ENCODE results near the gene KRTAP2-4.
"Not testable (repeated sequence)": the region's sequence is repeated elsewhere in the genome, so short reads cannot be mapped to it uniquely, and the experiment has no call there.

Gene KRTAP2-4

GRCh38 chr17:41084100-41084856 is 18.6 kb upstream of the KRTAP2-4 start, which contains the start of gene KRTAP4-7:
TSS of gene KRTAP4-7 (plus strand) at chr17:41084150. CDS start at chr17:41084207, 57 bp downstream.
- H3K27ac ChIP-seq (ENCODE audit: insufficient read depth in 1 of 2, low read depth in 1 of 2, low read length in 2 of 2, poor library complexity in 1 of 2, severe bottlenecking in 2 of 2); H3K9me3 ChIP-seq (ENCODE audit: control extremely low read depth in 1 of 5, control insufficient read depth in 4 of 5, insufficient read depth in 2 of 5, low read depth in 1 of 5, low read length in 4 of 5); H3K27me3 ChIP-seq (replicated peaks in 2 of 5; ENCODE audit: control insufficient read depth in 4 of 5, insufficient read depth in 5 of 5, low read length in 4 of 5); CTCF ChIA-PET; H3K4me3 ChIP-seq (ENCODE audit: control insufficient read depth in 1 of 7, extremely low read depth in 1 of 7, insufficient read depth in 4 of 7, low read depth in 2 of 7, low read length in 6 of 7); DNase-seq; H3K36me3 ChIP-seq (ENCODE audit: control insufficient read depth in 4 of 4, insufficient read depth in 4 of 4, low read length in 3 of 4); H3K4me1 ChIP-seq (ENCODE audit: control extremely low read depth in 1 of 4, control insufficient read depth in 4 of 4, insufficient read depth in 4 of 4, low read length in 3 of 4): not testable (repeated sequence)
- WGBS (ENCODE audit: insufficient coverage): 93% methylated on average over 5 of the region's 14 CpGs
- POLR2A ChIA-PET: interaction anchor here (0.6 to 0.7 kb wide), 2 partner anchors 41 to 255 kb away, joined by 3 read pairs; no protein-coding TSS in a partner anchor

- H3K27me3 ChIP-seq (replicated peaks in 2 of 5; ENCODE audit: control insufficient read depth in 4 of 5, insufficient read depth in 5 of 5, low read length in 4 of 5); POLR2A ChIA-PET; H3K4me1 ChIP-seq (ENCODE audit: control extremely low read depth in 1 of 4, control insufficient read depth in 4 of 4, insufficient read depth in 4 of 4, low read length in 3 of 4); H3K4me3 ChIP-seq (ENCODE audit: control insufficient read depth in 1 of 7, extremely low read depth in 1 of 7, insufficient read depth in 4 of 7, low read depth in 2 of 7, low read length in 6 of 7); H3K27ac ChIP-seq (ENCODE audit: insufficient read depth in 1 of 2, low read depth in 1 of 2, low read length in 2 of 2, poor library complexity in 1 of 2, severe bottlenecking in 2 of 2); H3K36me3 ChIP-seq (ENCODE audit: control insufficient read depth in 4 of 4, insufficient read depth in 4 of 4, low read length in 3 of 4); CTCF ChIA-PET; DNase-seq; H3K9me3 ChIP-seq (ENCODE audit: control extremely low read depth in 1 of 5, control insufficient read depth in 4 of 5, insufficient read depth in 2 of 5, low read depth in 1 of 5, low read length in 4 of 5): not testable (repeated sequence)
- WGBS (ENCODE audit: insufficient coverage): no CpG with 5 or more reads among the region's 2 CpGs
Observed at GRCh38 chr17:41083427-41083826, 17.7 kb upstream of the KRTAP2-4 start.

GRCh38 chr17:41082626-41083025 is 16.9 kb upstream of the KRTAP2-4 start:
- 100% methylated on average over 1 of the region's 4 CpGs for WGBS (ENCODE audit: insufficient coverage)
- Histone ChIP-seq H3K36me3 (ENCODE audit: control insufficient read depth in 4 of 4, insufficient read depth in 4 of 4, low read length in 3 of 4) (no peaks in the 10 kb centered on the region), H3K4me3 (ENCODE audit: control insufficient read depth in 1 of 7, extremely low read depth in 1 of 7, insufficient read depth in 4 of 7, low read depth in 2 of 7, low read length in 6 of 7) (no peak overlapping the region), H3K4me1 (ENCODE audit: control extremely low read depth in 1 of 4, control insufficient read depth in 4 of 4, insufficient read depth in 4 of 4, low read length in 3 of 4) (no peaks in the 10 kb centered on the region), H3K27me3 (replicated peaks in 2 of 5; ENCODE audit: control insufficient read depth in 4 of 5, insufficient read depth in 5 of 5, low read length in 4 of 5) (no peaks in the 10 kb centered on the region), H3K27ac (ENCODE audit: insufficient read depth in 1 of 2, low read depth in 1 of 2, low read length in 2 of 2, poor library complexity in 1 of 2, severe bottlenecking in 2 of 2) (no peak overlapping the region), H3K9me3 (ENCODE audit: control extremely low read depth in 1 of 5, control insufficient read depth in 4 of 5, insufficient read depth in 2 of 5, low read depth in 1 of 5, low read length in 4 of 5) (no peaks in the 10 kb centered on the region)
- DNase-seq: no peak
- CTCF ChIA-PET: no interaction called here
- POLR2A ChIA-PET: no interaction called here

GRCh38 chr17:41076788-41077187 is 11.1 kb upstream of the KRTAP2-4 start:
- ChIA-PET POLR2A (no interaction called here), CTCF (no interaction called here)
- H3K27ac ChIP-seq (ENCODE audit: insufficient read depth in 1 of 2, low read depth in 1 of 2, low read length in 2 of 2, poor library complexity in 1 of 2, severe bottlenecking in 2 of 2): no peak overlapping the region
- no peak overlapping the region for H3K4me3 ChIP-seq (ENCODE audit: control insufficient read depth in 1 of 7, extremely low read depth in 1 of 7, insufficient read depth in 4 of 7, low read depth in 2 of 7, low read length in 6 of 7)
- H3K9me3 ChIP-seq (ENCODE audit: control extremely low read depth in 1 of 5, control insufficient read depth in 4 of 5, insufficient read depth in 2 of 5, low read depth in 1 of 5, low read length in 4 of 5): no peaks in the 10 kb centered on the region
- no peaks in the 10 kb centered on the region for H3K4me1 ChIP-seq (ENCODE audit: control extremely low read depth in 1 of 4, control insufficient read depth in 4 of 4, insufficient read depth in 4 of 4, low read length in 3 of 4)
- no peak for DNase-seq
- H3K27me3 ChIP-seq (replicated peaks in 2 of 5; ENCODE audit: control insufficient read depth in 4 of 5, insufficient read depth in 5 of 5, low read length in 4 of 5): no peaks in the 10 kb centered on the region
- H3K36me3 ChIP-seq (ENCODE audit: control insufficient read depth in 4 of 4, insufficient read depth in 4 of 4, low read length in 3 of 4): no peaks in the 10 kb centered on the region

- H3K27ac ChIP-seq (ENCODE audit: insufficient read depth in 1 of 2, low read depth in 1 of 2, low read length in 2 of 2, poor library complexity in 1 of 2, severe bottlenecking in 2 of 2): no peak overlapping the region
- ChIA-PET POLR2A (no interaction called here), CTCF (no interaction called here)
- H3K27me3 ChIP-seq (replicated peaks in 2 of 5; ENCODE audit: control insufficient read depth in 4 of 5, insufficient read depth in 5 of 5, low read length in 4 of 5): no peaks in the 10 kb centered on the region
- no peak overlapping the region for H3K4me3 ChIP-seq (ENCODE audit: control insufficient read depth in 1 of 7, extremely low read depth in 1 of 7, insufficient read depth in 4 of 7, low read depth in 2 of 7, low read length in 6 of 7)
- H3K4me1 ChIP-seq (ENCODE audit: control extremely low read depth in 1 of 4, control insufficient read depth in 4 of 4, insufficient read depth in 4 of 4, low read length in 3 of 4): no peaks in the 10 kb centered on the region
- H3K36me3 ChIP-seq (ENCODE audit: control insufficient read depth in 4 of 4, insufficient read depth in 4 of 4, low read length in 3 of 4): no peaks in the 10 kb centered on the region
- WGBS (ENCODE audit: insufficient coverage): 100% methylated on average over 1 of the region's 2 CpGs
- H3K9me3 ChIP-seq (ENCODE audit: control extremely low read depth in 1 of 5, control insufficient read depth in 4 of 5, insufficient read depth in 2 of 5, low read depth in 1 of 5, low read length in 4 of 5): no peaks in the 10 kb centered on the region
- no peak for DNase-seq
Observed at GRCh38 chr17:41073676-41074075, 8.0 kb upstream of the KRTAP2-4 start.

GRCh38 chr17:41071606-41072360 is 6.1 kb upstream of the KRTAP2-4 start:
- POLR2A ChIA-PET: interaction anchor here (0.6 kb wide), 1 partner anchor 157 kb away, joined by 7 read pairs; no protein-coding TSS in a partner anchor
- Histone ChIP-seq H3K36me3 (ENCODE audit: control insufficient read depth in 4 of 4, insufficient read depth in 4 of 4, low read length in 3 of 4) (no peaks in the 10 kb centered on the region), H3K27ac (ENCODE audit: insufficient read depth in 1 of 2, low read depth in 1 of 2, low read length in 2 of 2, poor library complexity in 1 of 2, severe bottlenecking in 2 of 2) (no peak overlapping the region), H3K9me3 (ENCODE audit: control extremely low read depth in 1 of 5, control insufficient read depth in 4 of 5, insufficient read depth in 2 of 5, low read depth in 1 of 5, low read length in 4 of 5) (no peaks in the 10 kb centered on the region), H3K27me3 (replicated peaks in 2 of 5; ENCODE audit: control insufficient read depth in 4 of 5, insufficient read depth in 5 of 5, low read length in 4 of 5) (no peaks in the 10 kb centered on the region), H3K4me1 (ENCODE audit: control extremely low read depth in 1 of 4, control insufficient read depth in 4 of 4, insufficient read depth in 4 of 4, low read length in 3 of 4) (no peaks in the 10 kb centered on the region), H3K4me3 (ENCODE audit: control insufficient read depth in 1 of 7, extremely low read depth in 1 of 7, insufficient read depth in 4 of 7, low read depth in 2 of 7, low read length in 6 of 7) (no peak overlapping the region)
- CTCF ChIA-PET: no interaction called here
- no peak for DNase-seq
- WGBS (ENCODE audit: insufficient coverage): 91% methylated on average over 5 of the region's 5 CpGs

GRCh38 chr17:41069031-41069430 is 3.4 kb upstream of the KRTAP2-4 start:
- POLR2A ChIA-PET: no interaction called here
- no peaks in the 10 kb centered on the region for H3K27me3 ChIP-seq (replicated peaks in 2 of 5; ENCODE audit: control insufficient read depth in 4 of 5, insufficient read depth in 5 of 5, low read length in 4 of 5)
- H3K9me3 ChIP-seq (ENCODE audit: control extremely low read depth in 1 of 5, control insufficient read depth in 4 of 5, insufficient read depth in 2 of 5, low read depth in 1 of 5, low read length in 4 of 5): no peaks in the 10 kb centered on the region
- no peak overlapping the region for H3K27ac ChIP-seq (ENCODE audit: insufficient read depth in 1 of 2, low read depth in 1 of 2, low read length in 2 of 2, poor library complexity in 1 of 2, severe bottlenecking in 2 of 2)
- no peak overlapping the region for H3K4me3 ChIP-seq (ENCODE audit: control insufficient read depth in 1 of 7, extremely low read depth in 1 of 7, insufficient read depth in 4 of 7, low read depth in 2 of 7, low read length in 6 of 7)
- no peaks in the 10 kb centered on the region for H3K36me3 ChIP-seq (ENCODE audit: control insufficient read depth in 4 of 4, insufficient read depth in 4 of 4, low read length in 3 of 4)
- no peaks in the 10 kb centered on the region for H3K4me1 ChIP-seq (ENCODE audit: control extremely low read depth in 1 of 4, control insufficient read depth in 4 of 4, insufficient read depth in 4 of 4, low read length in 3 of 4)
- DNase-seq: no peak
- CTCF ChIA-PET: interaction anchor here (1.4 kb wide), 1 partner anchor 10 kb away, joined by 3 read pairs; no protein-coding TSS in a partner anchor
- WGBS (ENCODE audit: insufficient coverage): 58% methylated on average over 2 of the region's 3 CpGs
